ENCODE results near the gene MYO18A.

MYO18A gene

GRCh38 chr17:29179232-29180033 lies 765 bp downstream of the MYO18A start:
- TF ChIP-seq, protein P1, sequence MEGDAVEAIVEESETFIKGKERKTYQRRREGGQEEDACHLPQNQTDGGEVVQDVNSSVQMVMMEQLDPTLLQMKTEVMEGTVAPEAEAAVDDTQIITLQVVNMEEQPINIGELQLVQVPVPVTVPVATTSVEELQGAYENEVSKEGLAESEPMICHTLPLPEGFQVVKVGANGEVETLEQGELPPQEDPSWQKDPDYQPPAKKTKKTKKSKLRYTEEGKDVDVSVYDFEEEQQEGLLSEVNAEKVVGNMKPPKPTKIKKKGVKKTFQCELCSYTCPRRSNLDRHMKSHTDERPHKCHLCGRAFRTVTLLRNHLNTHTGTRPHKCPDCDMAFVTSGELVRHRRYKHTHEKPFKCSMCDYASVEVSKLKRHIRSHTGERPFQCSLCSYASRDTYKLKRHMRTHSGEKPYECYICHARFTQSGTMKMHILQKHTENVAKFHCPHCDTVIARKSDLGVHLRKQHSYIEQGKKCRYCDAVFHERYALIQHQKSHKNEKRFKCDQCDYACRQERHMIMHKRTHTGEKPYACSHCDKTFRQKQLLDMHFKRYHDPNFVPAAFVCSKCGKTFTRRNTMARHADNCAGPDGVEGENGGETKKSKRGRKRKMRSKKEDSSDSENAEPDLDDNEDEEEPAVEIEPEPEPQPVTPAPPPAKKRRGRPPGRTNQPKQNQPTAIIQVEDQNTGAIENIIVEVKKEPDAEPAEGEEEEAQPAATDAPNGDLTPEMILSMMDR (IDR thresholded peaks at IDR 0.05; ENCODE audit: low read length, missing control alignments): no peak
- no peak for DNase-seq (ENCODE audit: low read depth)
- H3K4me3 ChIP-seq (replicated peaks; ENCODE audit: low read depth, low read length): peak overlapping the region; percentile 61

- H3K4me3 ChIP-seq (replicated peaks; ENCODE audit: low read depth, low read length): peak overlapping the region; percentile 61
- TF ChIP-seq, protein P1 (IDR thresholded peaks at IDR 0.05; ENCODE audit: low read length, missing control alignments): no peak
- DNase-seq (ENCODE audit: low read depth): no peak
Measured at GRCh38 chr17:29178750-29179231, 1.4 kb downstream of the MYO18A start.

GRCh38 chr17:29177871-29178749 lies 2.1 kb downstream of the MYO18A start:
- DNase-seq (ENCODE audit: low read depth): no peak
- H3K4me3 ChIP-seq (replicated peaks; ENCODE audit: low read depth, low read length): no peak overlapping the region
- TF ChIP-seq, protein P1 (IDR thresholded peaks at IDR 0.05; ENCODE audit: low read length, missing control alignments): no peak

DNA sequence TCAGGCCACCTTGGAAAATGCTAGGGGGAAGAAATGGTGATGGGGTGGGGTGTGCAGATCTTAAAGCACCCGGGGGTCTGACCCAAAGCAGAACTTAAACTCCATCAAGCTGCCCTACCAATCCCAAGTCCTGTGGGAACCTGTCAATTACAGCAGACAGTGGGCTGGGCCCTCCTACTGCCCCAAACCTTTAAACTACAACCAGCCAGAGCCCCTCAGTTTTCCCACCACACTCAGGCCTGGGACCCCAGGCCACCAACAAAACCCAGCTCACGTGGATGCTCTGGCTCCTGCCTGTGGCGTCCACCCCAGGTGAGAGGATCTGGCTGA lies 2.7 kb downstream of the MYO18A start:
- DNase-seq (ENCODE audit: low read depth): no peak
- no peak overlapping the region for H3K4me3 ChIP-seq (replicated peaks; ENCODE audit: low read depth, low read length)
- TF ChIP-seq, protein P1 (IDR thresholded peaks at IDR 0.05; ENCODE audit: low read length, missing control alignments): no peak

DNA sequence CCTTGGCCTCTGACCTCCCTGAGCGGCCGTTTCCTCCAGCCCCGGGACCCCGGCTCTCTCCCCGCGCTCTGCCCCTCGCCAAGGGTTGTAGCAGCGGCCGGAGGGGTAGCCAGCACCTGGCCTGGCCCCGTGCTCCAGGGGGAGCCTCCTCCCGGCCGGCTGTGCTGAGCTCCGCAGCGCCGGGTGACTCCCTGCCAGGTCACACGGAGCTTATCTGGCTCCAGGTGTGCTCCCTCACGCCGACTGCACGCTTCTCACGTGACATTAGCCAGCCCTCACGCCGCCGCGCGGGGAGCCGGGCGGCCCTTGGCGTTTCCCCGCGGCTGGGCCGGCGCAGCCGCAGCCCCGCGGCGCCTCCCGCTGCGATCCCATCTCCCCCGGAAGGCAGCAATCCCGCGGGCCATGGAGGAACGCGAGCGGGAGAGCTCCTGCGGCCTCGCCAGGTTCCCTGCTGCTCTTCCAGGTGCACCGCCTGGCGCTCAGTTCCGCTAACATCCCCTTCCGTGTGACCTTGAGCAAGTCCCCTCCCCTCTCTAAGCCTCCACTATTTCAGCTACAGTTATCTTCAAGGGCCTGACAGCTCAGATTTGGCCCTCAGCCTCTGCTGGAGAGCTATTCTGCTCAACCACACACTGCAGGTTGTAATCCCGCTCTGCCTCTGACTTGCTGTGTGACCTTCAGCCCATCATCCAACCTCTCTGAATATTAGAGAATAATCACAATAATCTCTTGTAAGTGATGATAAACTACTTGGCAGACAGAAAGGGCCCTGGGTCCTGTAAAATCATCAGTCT lies 3.4 kb downstream of the MYO18A start:
- TF ChIP-seq, protein P1 (IDR thresholded peaks at IDR 0.05; ENCODE audit: low read length, missing control alignments): no peak
- peak overlapping the region; percentile 43 for H3K4me3 ChIP-seq (replicated peaks; ENCODE audit: low read depth, low read length)
- DNase-seq (ENCODE audit: low read depth): peak; percentile 38

GRCh38 chr17:29175349-29175748 lies 4.8 kb downstream of the MYO18A start:
- no peak for DNase-seq (ENCODE audit: low read depth)
- no peak overlapping the region for H3K4me3 ChIP-seq (replicated peaks; ENCODE audit: low read depth, low read length)
- TF ChIP-seq, protein P1 (IDR thresholded peaks at IDR 0.05; ENCODE audit: low read length, missing control alignments): no peak
